Mesenchymal stem cell (in vitro differentiated cells and primary cell): ENCODE measurements around the gene MGAT2.
"Not testable (repeated sequence)": the region's sequence is repeated elsewhere in the genome, so short reads cannot be mapped to it uniquely, and the experiment has no call there.

Experiments used
- DNase-seq: peaks from one replicate; pipeline ENCODE4 v3.0.0-alpha.2; 2013
- H2AFZ ChIP-seq: one replicate; pipeline ENCODE4 v1.6.1; 2013; ENCODE audit warnings: low read depth, mild to moderate bottlenecking, control low read depth, inconsistent platforms, low read length, moderate library complexity
- H2AK5ac ChIP-seq: 2 replicates; pipeline ENCODE4 v1.6.1; 2013; ENCODE audit warnings: low read length, moderate library complexity, mild to moderate bottlenecking, inconsistent platforms; ENCODE audit not compliant: severe bottlenecking
- H2BK120ac ChIP-seq: one replicate; pipeline ENCODE4 v1.6.1; 2013; ENCODE audit warnings: low read depth, mild to moderate bottlenecking, inconsistent platforms, low read length, moderate library complexity
- H2BK12ac ChIP-seq, 2 experiments: one replicate each; pipeline ENCODE4 v1.6.1; 2013; ENCODE audit warnings: inconsistent platforms in 2 of 2, low read length in 2 of 2, mild to moderate bottlenecking in 2 of 2, moderate library complexity in 2 of 2, control low read depth in 1 of 2
- H2BK15ac ChIP-seq: one replicate; pipeline ENCODE4 v1.6.1; 2013; ENCODE audit warnings: mild to moderate bottlenecking, low read depth, inconsistent platforms; ENCODE audit not compliant: poor library complexity, severe bottlenecking
- H2BK5ac ChIP-seq: 2 replicates; pipeline ENCODE4 v1.6.1; 2013; ENCODE audit warnings: low read depth, mild to moderate bottlenecking, low read length, control low read depth, inconsistent platforms; ENCODE audit not compliant: poor library complexity, severe bottlenecking
- H3K14ac ChIP-seq, 2 experiments: one replicate each; pipeline ENCODE4 v1.6.1; 2013; ENCODE audit warnings: inconsistent platforms in 2 of 2, low read length in 2 of 2, control low read depth in 1 of 2, mild to moderate bottlenecking in 1 of 2, moderate library complexity in 1 of 2
- H3K18ac ChIP-seq, 2 experiments: one replicate each; pipeline ENCODE4 v1.6.1; 2013; ENCODE audit warnings: inconsistent platforms in 2 of 2, low read length in 2 of 2, control low read depth in 1 of 2, low read depth in 1 of 2, mild to moderate bottlenecking in 1 of 2
- H3K23ac ChIP-seq, 2 experiments: one replicate each; pipeline ENCODE4 v1.6.1; 2013; ENCODE audit warnings: inconsistent platforms in 2 of 2, low read length in 2 of 2, mild to moderate bottlenecking in 2 of 2, moderate library complexity in 2 of 2, control low read depth in 1 of 2
- H3K27ac ChIP-seq: 2 replicates; pipeline ENCODE4 v1.5.1; 2013; ENCODE audit warnings: mild to moderate bottlenecking, moderate library complexity, low read length, control low read depth, inconsistent platforms; ENCODE audit not compliant: poor library complexity, severe bottlenecking
- H3K27me3 ChIP-seq, 2 experiments: 2 replicates each; pipeline versions ENCODE4 v1.6.1 to v1.7.0; 2013; ENCODE audit warnings: low read length in 2 of 2, mild to moderate bottlenecking in 2 of 2, moderate library complexity in 2 of 2, control low read depth in 1 of 2, inconsistent platforms in 1 of 2; ENCODE audit not compliant: control insufficient read depth in 1 of 2, insufficient read depth in 1 of 2
- H3K36me3 ChIP-seq, 2 experiments: 2 replicates each; pipeline versions ENCODE4 v1.6.1 to v1.7.0; 2013; ENCODE audit warnings: low read length in 2 of 2, control low read depth in 1 of 2, inconsistent platforms in 1 of 2, low read depth in 1 of 2, mild to moderate bottlenecking in 1 of 2; ENCODE audit not compliant: insufficient read depth in 2 of 2, control insufficient read depth in 1 of 2
- H3K4ac ChIP-seq, 2 experiments: one replicate each; pipeline ENCODE4 v1.6.1; 2013; ENCODE audit warnings: inconsistent platforms in 2 of 2, low read length in 2 of 2, mild to moderate bottlenecking in 2 of 2, moderate library complexity in 2 of 2, control low read depth in 1 of 2, low read depth in 1 of 2
- H3K4me1 ChIP-seq: 2 replicates; pipeline ENCODE4 v1.6.1; 2013; ENCODE audit warnings: low read depth, low read length, control low read depth; ENCODE audit not compliant: control insufficient read depth, insufficient read depth
- H3K4me2 ChIP-seq: 2 replicates; pipeline ENCODE4 v1.6.1; 2013; ENCODE audit warnings: low read length, mild to moderate bottlenecking, inconsistent platforms; ENCODE audit not compliant: poor library complexity, severe bottlenecking
- H3K4me3 ChIP-seq, 2 experiments: 2 replicates each; pipeline versions ENCODE4 v1.5.1 to v1.7.0; 2013; ENCODE audit warnings: low read length in 2 of 2, mild to moderate bottlenecking in 2 of 2, control low read depth in 1 of 2, low read depth in 1 of 2; ENCODE audit not compliant: insufficient read depth in 1 of 2
- H3K79me1 ChIP-seq: replicated peaks from 2 replicates; pipeline ENCODE4 v1.6.1; 2013; ENCODE audit warnings: mild to moderate bottlenecking, control low read depth, low read length, inconsistent platforms; ENCODE audit not compliant: poor library complexity, severe bottlenecking
- H3K9ac ChIP-seq: 2 replicates; pipeline ENCODE4 v1.7.0; 2013; ENCODE audit warnings: mild to moderate bottlenecking, low read length, moderate library complexity
- H3K9me3 ChIP-seq: 2 replicates; pipeline ENCODE4 v1.7.0; 2013; ENCODE audit warnings: mild to moderate bottlenecking, low read length; ENCODE audit not compliant: control insufficient read depth
- H4K8ac ChIP-seq: one replicate; pipeline ENCODE4 v1.6.1; 2013; ENCODE audit warnings: inconsistent platforms, mild to moderate bottlenecking, low read length, moderate library complexity
- H4K91ac ChIP-seq: one replicate; pipeline ENCODE4 v1.6.1; 2013; ENCODE audit warnings: mild to moderate bottlenecking, low read length, inconsistent platforms
- WGBS: methylation state at CpG from one replicate; pipeline ENCODE4 v1.1.7; 2013; ENCODE audit warnings: mixed read lengths; 5-methylcytosine and 5-hydroxymethylcytosine counted together

The MGAT2 gene

DNA sequence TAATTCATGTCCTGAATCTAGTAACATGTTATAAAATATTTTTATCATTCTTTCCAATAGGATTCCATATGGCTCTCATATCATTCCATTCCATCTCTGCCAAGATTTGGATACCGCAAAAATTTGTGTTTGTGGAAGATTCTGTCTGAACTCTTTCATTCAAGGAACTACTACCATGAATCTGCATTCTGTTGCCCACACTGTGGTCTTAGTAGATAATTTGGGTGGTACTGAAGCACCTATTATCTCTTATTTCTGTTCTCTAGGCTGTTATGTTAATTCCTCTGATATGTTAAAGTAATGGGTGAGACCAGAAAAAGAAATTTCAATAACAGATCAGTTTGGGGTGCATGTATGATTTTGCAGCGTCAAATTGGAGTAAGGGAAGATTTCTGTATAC is 6.4 kb upstream of the MGAT2 start:
- 100% methylated on average over 1 of the region's 2 CpGs for WGBS
- DNase-seq = no peak
- Histone ChIP-seq H3K18ac (no peak overlapping the region), H3K4ac (no peak overlapping the region), H3K14ac (no peak overlapping the region), H4K91ac (no peak overlapping the region), H3K27ac (no peak overlapping the region), H2AK5ac (no peak overlapping the region), H2BK12ac (no peak overlapping the region), H3K23ac (no peak overlapping the region), H2AFZ (no peak overlapping the region), H3K27me3 (no peaks in the 10 kb centered on the region), H3K36me3 (peaks cover 2 to 28% of the 10 kb centered on the region in 2 experiments), H2BK15ac (no peak overlapping the region), H3K9ac (no peak overlapping the region), H3K4me2 (no peak overlapping the region), H3K9me3 (no peaks in the 10 kb centered on the region), H3K4me1 (peaks cover 1% of the 10 kb centered on the region), H4K8ac (no peak overlapping the region), H3K4me3 (no peak overlapping the region), H2BK5ac (no peak overlapping the region), H2BK120ac (no peak overlapping the region), H3K79me1 (peaks cover 7% of the 10 kb centered on the region)

DNA sequence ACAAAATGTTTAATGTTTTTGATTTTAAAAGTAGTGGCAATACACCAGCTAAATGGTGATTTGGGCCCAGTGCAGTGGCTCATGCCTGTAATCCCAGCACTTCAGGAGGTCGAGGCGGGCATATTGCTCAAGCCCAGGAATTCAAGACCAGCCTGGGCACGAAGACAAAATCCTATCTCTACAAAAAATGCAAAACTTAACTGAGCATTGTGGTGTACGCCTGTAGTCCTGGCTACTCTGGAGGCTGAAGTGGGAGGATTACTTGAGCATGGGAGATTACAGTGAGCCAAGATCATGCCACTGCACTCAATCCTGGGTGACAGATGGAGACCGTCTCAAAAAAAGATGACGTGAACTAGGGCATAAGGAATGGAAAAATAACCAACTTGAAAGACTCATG is 4.8 kb upstream of the MGAT2 start:
- Histone ChIP-seq H2BK15ac (no peak overlapping the region), H3K23ac (no peak overlapping the region), H3K4ac (no peak overlapping the region), H2AFZ (no peak overlapping the region), H4K91ac (no peak overlapping the region), H3K4me1 (peaks cover 1% of the 10 kb centered on the region), H3K9me3 (no peaks in the 10 kb centered on the region), H3K27me3 (no peaks in the 10 kb centered on the region), H3K4me2 (no peak overlapping the region), H3K18ac (no peak overlapping the region), H2AK5ac (no peak overlapping the region), H3K36me3 (peaks cover 2 to 25% of the 10 kb centered on the region in 2 experiments), H2BK120ac (no peak overlapping the region), H3K79me1 (peaks cover 5% of the 10 kb centered on the region), H3K27ac (no peak overlapping the region), H3K14ac (no peak overlapping the region), H2BK5ac (no peak overlapping the region), H3K4me3 (no peak overlapping the region), H4K8ac (no peak overlapping the region), H2BK12ac (no peak overlapping the region), H3K9ac (no peak overlapping the region)
- 82% methylated on average over 4 of the region's 6 CpGs for WGBS
- DNase-seq = no peak

- Histone ChIP-seq H2BK12ac (no peak overlapping the region), H3K9ac (no peak overlapping the region), H3K14ac (no peak overlapping the region), H2AK5ac (no peak overlapping the region), H3K4ac (no peak overlapping the region), H3K4me2 (no peak overlapping the region), H3K23ac (no peak overlapping the region), H3K27me3 (no peaks in the 10 kb centered on the region), H3K4me3 (no peak overlapping the region), H3K79me1 (peaks cover 2% of the 10 kb centered on the region), H4K91ac (no peak overlapping the region), H2BK5ac (no peak overlapping the region), H3K18ac (no peak overlapping the region), H3K36me3 (peaks cover 2 to 31% of the 10 kb centered on the region in 2 experiments), H3K27ac (no peak overlapping the region), H4K8ac (no peak overlapping the region), H2AFZ (no peak overlapping the region), H2BK120ac (no peak overlapping the region), H3K9me3 (no peaks in the 10 kb centered on the region), H2BK15ac (no peak overlapping the region), H3K4me1 (peaks cover 9% of the 10 kb centered on the region)
- DNase-seq = no peak
- 95% methylated on average over 6 of the region's 6 CpGs for WGBS
These were observed 2.6 kb upstream of the MGAT2 start for GRCh38 chr14:49617852-49618519.

- not testable (repeated sequence) for H3K79me1 ChIP-seq, H3K9me3 ChIP-seq, H4K8ac ChIP-seq, H3K14ac ChIP-seq, H3K18ac ChIP-seq, H2BK12ac ChIP-seq, H2AFZ ChIP-seq, H3K27me3 ChIP-seq, H4K91ac ChIP-seq, H2AK5ac ChIP-seq, H3K4ac ChIP-seq, H2BK5ac ChIP-seq, H2BK120ac ChIP-seq, H3K23ac ChIP-seq, H3K27ac ChIP-seq, H2BK15ac ChIP-seq, DNase-seq
- Histone ChIP-seq H3K36me3 (peaks cover 2 to 33% of the 10 kb centered on the region in 2 experiments), H3K4me1 (peaks cover 11% of the 10 kb centered on the region), H3K9ac (peak overlapping the region; percentile 98), H3K4me2 (peak overlapping the region; percentile 69), H3K4me3 (peak overlapping the region; percentile 48 to 92)
- 88% methylated on average over 18 of the region's 19 CpGs for WGBS
These were observed 1.3 kb upstream of the MGAT2 start for GRCh38 chr14:49619273-49619672.
